Measurements from ENCODE around the gene TIMM50.
"Not testable (repeated sequence)": the region's sequence is repeated elsewhere in the genome, so short reads cannot be mapped to it uniquely, and the experiment has no call there.

TIMM50 gene

DNA sequence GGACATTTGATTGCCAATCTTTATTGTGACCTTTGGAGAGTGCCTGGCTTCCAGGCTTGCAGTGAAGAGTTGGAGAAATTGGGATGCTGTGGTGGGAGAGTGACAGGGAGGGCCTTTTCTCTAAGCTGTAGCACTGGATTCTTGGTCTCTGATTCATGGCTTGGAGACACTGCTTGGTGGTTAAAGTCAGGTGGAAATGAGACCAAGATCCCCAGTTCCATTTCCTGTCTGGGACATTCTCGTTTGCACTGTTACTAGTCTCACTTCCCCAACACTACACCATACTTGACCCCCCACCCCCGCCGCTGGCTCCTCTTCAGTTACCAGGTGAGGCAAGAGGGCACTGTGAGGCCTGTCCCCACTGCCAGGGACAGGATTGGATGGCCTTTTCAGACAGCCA lies 32.4 kb upstream of the TIMM50 start:
- H3K79me2 ChIP-seq (ENCODE audit: control insufficient read depth, insufficient read depth, low read length): peaks cover 69% of the 10 kb centered on the region
- WGBS (ENCODE audit: extremely low coverage, insufficient coverage, low lambda C conversion rate): no CpG with 5 or more reads among the region's 3 CpGs
- H2BK5ac ChIP-seq (ENCODE audit: low read length): no peak overlapping the region
- H4K5ac ChIP-seq (ENCODE audit: low read length): no peak overlapping the region
- H3K18ac ChIP-seq (ENCODE audit: low read length): no peak overlapping the region
- H2BK15ac ChIP-seq (replicated peaks; ENCODE audit: low read depth): no peak overlapping the region
- H2BK120ac ChIP-seq (ENCODE audit: low read depth, low read length): no peak overlapping the region
- H3K56ac ChIP-seq (ENCODE audit: low read length): no peak overlapping the region
- H3K4ac ChIP-seq (ENCODE audit: low read depth, low read length): no peak overlapping the region
- no peak overlapping the region for H3K4me2 ChIP-seq (ENCODE audit: low read length)
- no peaks in the 10 kb centered on the region for H3K27me3 ChIP-seq (ENCODE audit: insufficient read depth, low read length, poor library complexity)
- DNase-seq: no peak
- H3K36me3 ChIP-seq (ENCODE audit: control insufficient read depth, insufficient read depth, low read length): peaks cover 2% of the 10 kb centered on the region
- no peak overlapping the region for H3K23ac ChIP-seq (ENCODE audit: low read length)
- no peak overlapping the region for H2AK5ac ChIP-seq (ENCODE audit: low read length)
- H3K27ac ChIP-seq (ENCODE audit: low read depth, low read length): no peak overlapping the region
- H3K9ac ChIP-seq (ENCODE audit: low read length): no peak overlapping the region
- H3K4me1 ChIP-seq (ENCODE audit: control insufficient read depth, low read depth, low read length): peaks cover 2% of the 10 kb centered on the region
- H3K4me3 ChIP-seq (ENCODE audit: low read length): no peak overlapping the region
- H3K79me1 ChIP-seq (ENCODE audit: low read length): peaks cover 28% of the 10 kb centered on the region
- H4K8ac ChIP-seq (ENCODE audit: low read depth, low read length): no peak overlapping the region

DNA sequence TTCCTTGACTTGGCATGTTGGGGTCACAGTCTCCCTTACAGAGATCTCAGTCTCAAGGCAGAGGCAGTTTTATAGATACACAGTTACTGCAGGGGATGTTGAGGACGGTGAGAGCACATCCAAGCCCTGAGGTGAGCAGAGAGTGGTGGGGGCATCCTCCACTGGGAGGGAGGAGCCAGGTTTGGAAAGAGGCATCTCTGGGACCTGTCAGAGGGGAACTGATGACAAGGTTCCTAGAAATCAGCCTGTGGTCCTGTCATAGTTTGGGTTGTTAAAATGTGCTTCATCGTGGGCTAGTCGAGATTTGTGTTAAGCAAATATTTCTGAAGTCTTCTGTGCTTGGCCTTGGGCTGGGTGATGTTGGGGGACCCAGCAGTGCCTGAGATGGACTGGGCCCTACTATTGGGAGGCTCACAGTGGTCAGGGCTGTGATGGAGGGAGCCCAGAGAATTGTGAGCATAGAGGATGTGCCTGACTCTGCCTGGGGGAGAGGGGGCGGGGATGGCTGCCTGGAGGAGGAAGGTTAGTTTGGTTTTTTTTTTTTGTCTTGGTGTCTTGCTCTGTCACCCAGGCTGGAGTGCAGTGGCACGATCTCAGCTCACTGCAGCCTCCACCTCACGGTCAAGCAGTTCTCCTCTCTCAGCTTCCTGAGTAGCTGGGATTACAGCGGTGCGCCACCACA lies 31.4 kb upstream of the TIMM50 start:
- WGBS (ENCODE audit: extremely low coverage, insufficient coverage, low lambda C conversion rate): no CpG with 5 or more reads among the region's 8 CpGs
- no peaks in the 10 kb centered on the region for H3K27me3 ChIP-seq (ENCODE audit: insufficient read depth, low read length, poor library complexity)
- peaks cover 2% of the 10 kb centered on the region for H3K4me1 ChIP-seq (ENCODE audit: control insufficient read depth, low read depth, low read length)
- H2BK5ac ChIP-seq (ENCODE audit: low read length): no peak overlapping the region
- no peak overlapping the region for H4K8ac ChIP-seq (ENCODE audit: low read depth, low read length)
- H3K18ac ChIP-seq (ENCODE audit: low read length): no peak overlapping the region
- no peak overlapping the region for H3K27ac ChIP-seq (ENCODE audit: low read depth, low read length)
- H2BK15ac ChIP-seq (replicated peaks; ENCODE audit: low read depth): no peak overlapping the region
- no peak for DNase-seq
- no peak overlapping the region for H4K5ac ChIP-seq (ENCODE audit: low read length)
- H3K79me2 ChIP-seq (ENCODE audit: control insufficient read depth, insufficient read depth, low read length): peaks cover 70% of the 10 kb centered on the region
- no peak overlapping the region for H3K4ac ChIP-seq (ENCODE audit: low read depth, low read length)
- no peak overlapping the region for H3K23ac ChIP-seq (ENCODE audit: low read length)
- H3K4me2 ChIP-seq (ENCODE audit: low read length): no peak overlapping the region
- no peak overlapping the region for H3K4me3 ChIP-seq (ENCODE audit: low read length)
- no peak overlapping the region for H2AK5ac ChIP-seq (ENCODE audit: low read length)
- peaks cover 2% of the 10 kb centered on the region for H3K36me3 ChIP-seq (ENCODE audit: control insufficient read depth, insufficient read depth, low read length)
- H2BK120ac ChIP-seq (ENCODE audit: low read depth, low read length): no peak overlapping the region
- H3K9ac ChIP-seq (ENCODE audit: low read length): no peak overlapping the region
- H3K79me1 ChIP-seq (ENCODE audit: low read length): peaks cover 28% of the 10 kb centered on the region
- H3K56ac ChIP-seq (ENCODE audit: low read length): no peak overlapping the region

DNA sequence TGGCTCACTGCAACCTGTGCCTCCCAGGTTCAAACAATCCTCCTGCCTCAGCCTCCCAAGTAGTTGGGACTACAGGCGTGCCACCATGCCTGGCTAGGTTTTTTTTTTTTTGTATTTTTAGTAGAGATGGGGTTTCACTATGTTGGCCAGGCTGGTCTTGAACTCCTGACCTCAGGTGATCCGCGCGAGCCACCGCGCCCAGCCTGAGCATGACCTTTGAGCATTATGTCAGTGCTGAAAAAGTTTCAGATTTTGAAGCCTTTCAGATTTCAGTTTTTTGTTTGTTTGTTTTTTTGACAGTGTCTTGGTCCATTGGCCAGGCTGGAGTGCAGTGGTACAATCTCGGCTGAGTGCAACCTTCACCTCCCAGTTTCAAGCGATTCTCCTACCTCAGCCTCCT lies 29.4 kb upstream of the TIMM50 start:
- H3K56ac ChIP-seq (ENCODE audit: low read length); H3K4ac ChIP-seq (ENCODE audit: low read depth, low read length); H3K4me2 ChIP-seq (ENCODE audit: low read length); H3K23ac ChIP-seq (ENCODE audit: low read length); H3K4me1 ChIP-seq (ENCODE audit: control insufficient read depth, low read depth, low read length); H2BK5ac ChIP-seq (ENCODE audit: low read length); H2BK120ac ChIP-seq (ENCODE audit: low read depth, low read length); H4K8ac ChIP-seq (ENCODE audit: low read depth, low read length); H3K9ac ChIP-seq (ENCODE audit: low read length); H3K27ac ChIP-seq (ENCODE audit: low read depth, low read length); H3K27me3 ChIP-seq (ENCODE audit: insufficient read depth, low read length, poor library complexity); H4K5ac ChIP-seq (ENCODE audit: low read length); H2BK15ac ChIP-seq (replicated peaks; ENCODE audit: low read depth); H2AK5ac ChIP-seq (ENCODE audit: low read length); H3K36me3 ChIP-seq (ENCODE audit: control insufficient read depth, insufficient read depth, low read length); DNase-seq; H3K18ac ChIP-seq (ENCODE audit: low read length); H3K4me3 ChIP-seq (ENCODE audit: low read length): not testable (repeated sequence)
- peaks cover 59% of the 10 kb centered on the region for H3K79me2 ChIP-seq (ENCODE audit: control insufficient read depth, insufficient read depth, low read length)
- H3K79me1 ChIP-seq (ENCODE audit: low read length): peaks cover 26% of the 10 kb centered on the region
- WGBS (ENCODE audit: extremely low coverage, insufficient coverage, low lambda C conversion rate): no CpG with 5 or more reads among the region's 8 CpGs

DNA sequence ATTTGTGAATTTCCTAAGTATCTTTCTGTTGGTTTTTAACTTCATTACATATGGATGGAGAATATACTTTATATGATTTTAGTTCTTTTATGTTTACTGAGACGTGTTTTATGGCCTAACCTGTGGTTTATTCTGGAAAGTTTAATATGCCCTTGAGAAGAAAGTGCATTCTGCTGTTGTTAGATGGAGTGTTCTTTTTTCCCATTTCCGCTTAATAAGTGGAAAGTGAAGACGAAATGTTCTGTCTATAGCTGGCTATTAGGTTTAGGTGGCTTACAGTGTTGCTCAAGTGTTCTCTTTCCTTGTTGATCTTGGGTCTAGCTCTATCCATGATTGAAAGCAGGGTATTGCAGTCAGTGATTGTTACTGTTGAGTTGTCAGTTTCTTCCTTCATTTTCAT lies 17.2 kb upstream of the TIMM50 start:
- H3K36me3 ChIP-seq (ENCODE audit: control insufficient read depth, insufficient read depth, low read length): peaks cover 26% of the 10 kb centered on the region

DNA sequence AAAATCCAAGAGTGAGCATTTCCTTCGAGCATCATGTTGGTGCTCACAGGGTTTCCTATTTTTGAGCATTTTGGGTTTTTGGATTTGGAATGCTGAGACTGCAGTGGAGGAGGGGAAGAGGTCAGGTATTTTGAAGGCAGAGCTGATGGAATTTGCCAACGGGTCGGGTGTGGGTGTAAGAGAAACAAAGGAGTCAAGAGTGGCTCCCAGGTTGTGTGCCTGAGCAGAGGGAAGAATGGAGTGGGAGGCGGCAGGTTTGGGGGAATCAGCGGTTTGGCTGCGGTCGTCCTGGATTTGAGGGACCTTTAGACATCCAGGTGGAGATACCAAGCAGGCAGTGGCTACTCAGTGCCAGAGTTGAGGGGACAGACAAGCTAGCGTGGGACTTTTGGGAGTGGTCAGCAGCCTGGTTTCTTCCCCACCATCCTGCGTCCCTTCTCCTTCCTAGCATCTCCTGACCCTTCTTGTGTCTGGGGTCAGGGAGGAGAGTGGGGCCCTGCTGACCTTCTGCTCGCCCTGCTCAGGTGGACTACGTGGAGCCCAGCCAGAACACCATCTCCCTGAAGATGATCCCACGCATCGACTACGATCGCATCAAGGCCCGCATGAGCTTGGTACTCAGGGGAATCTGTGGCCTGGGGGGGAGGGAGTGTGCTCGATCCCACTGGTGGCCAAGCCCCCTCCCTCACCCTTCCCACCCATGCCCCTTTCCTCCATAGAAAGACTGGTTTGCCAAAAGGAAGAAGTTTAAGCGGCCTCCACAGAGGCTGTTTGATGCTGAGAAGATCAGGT lies 14.5 kb upstream of the TIMM50 start:
- Histone ChIP-seq H3K79me2 (ENCODE audit: control insufficient read depth, insufficient read depth, low read length) (no peaks in the 10 kb centered on the region), H3K27ac (ENCODE audit: low read depth, low read length) (no peak overlapping the region), H3K79me1 (ENCODE audit: low read length) (peaks cover 2% of the 10 kb centered on the region), H3K9ac (ENCODE audit: low read length) (no peak overlapping the region), H3K36me3 (ENCODE audit: control insufficient read depth, insufficient read depth, low read length) (peaks cover 25% of the 10 kb centered on the region), H2BK120ac (ENCODE audit: low read depth, low read length) (no peak overlapping the region), H2BK5ac (ENCODE audit: low read length) (no peak overlapping the region), H3K4me2 (ENCODE audit: low read length) (no peak overlapping the region), H2BK15ac (replicated peaks; ENCODE audit: low read depth) (no peak overlapping the region), H4K5ac (ENCODE audit: low read length) (no peak overlapping the region), H3K4me1 (ENCODE audit: control insufficient read depth, low read depth, low read length) (no peaks in the 10 kb centered on the region), H2AK5ac (ENCODE audit: low read length) (no peak overlapping the region), H3K18ac (ENCODE audit: low read length) (no peak overlapping the region), H3K23ac (ENCODE audit: low read length) (no peak overlapping the region), H4K8ac (ENCODE audit: low read depth, low read length) (no peak overlapping the region), H3K4ac (ENCODE audit: low read depth, low read length) (no peak overlapping the region), H3K27me3 (ENCODE audit: insufficient read depth, low read length, poor library complexity) (no peaks in the 10 kb centered on the region), H3K4me3 (ENCODE audit: low read length) (no peak overlapping the region), H3K56ac (ENCODE audit: low read length) (no peak overlapping the region)
- DNase-seq: no peak
- no CpG with 5 or more reads among the region's 18 CpGs for WGBS (ENCODE audit: extremely low coverage, insufficient coverage, low lambda C conversion rate)

More for the DNA sequence above, 17.2 kb upstream of the TIMM50 start:
- Histone ChIP-seq H3K56ac (ENCODE audit: low read length) (no peak overlapping the region), H3K79me2 (ENCODE audit: control insufficient read depth, insufficient read depth, low read length) (no peaks in the 10 kb centered on the region), H3K4ac (ENCODE audit: low read depth, low read length) (no peak overlapping the region), H3K23ac (ENCODE audit: low read length) (no peak overlapping the region), H3K4me1 (ENCODE audit: control insufficient read depth, low read depth, low read length) (no peaks in the 10 kb centered on the region), H3K79me1 (ENCODE audit: low read length) (peaks cover 2% of the 10 kb centered on the region), H4K8ac (ENCODE audit: low read depth, low read length) (no peak overlapping the region), H4K5ac (ENCODE audit: low read length) (no peak overlapping the region), H2BK15ac (replicated peaks; ENCODE audit: low read depth) (no peak overlapping the region), H2BK120ac (ENCODE audit: low read depth, low read length) (no peak overlapping the region), H2AK5ac (ENCODE audit: low read length) (no peak overlapping the region), H3K4me2 (ENCODE audit: low read length) (no peak overlapping the region), H3K27me3 (ENCODE audit: insufficient read depth, low read length, poor library complexity) (no peaks in the 10 kb centered on the region), H3K18ac (ENCODE audit: low read length) (no peak overlapping the region), H2BK5ac (ENCODE audit: low read length) (no peak overlapping the region), H3K9ac (ENCODE audit: low read length) (no peak overlapping the region), H3K27ac (ENCODE audit: low read depth, low read length) (no peak overlapping the region), H3K4me3 (ENCODE audit: low read length) (no peak overlapping the region)
- WGBS (ENCODE audit: extremely low coverage, insufficient coverage, low lambda C conversion rate): no CpG with 5 or more reads among the region's 3 CpGs
- no peak for DNase-seq
